ENCODE data around the gene GPX6.
"Not testable (repeated sequence)": the region's sequence is repeated elsewhere in the genome, so short reads cannot be mapped to it uniquely, and the experiment has no call there.

Gene GPX6

DNA sequence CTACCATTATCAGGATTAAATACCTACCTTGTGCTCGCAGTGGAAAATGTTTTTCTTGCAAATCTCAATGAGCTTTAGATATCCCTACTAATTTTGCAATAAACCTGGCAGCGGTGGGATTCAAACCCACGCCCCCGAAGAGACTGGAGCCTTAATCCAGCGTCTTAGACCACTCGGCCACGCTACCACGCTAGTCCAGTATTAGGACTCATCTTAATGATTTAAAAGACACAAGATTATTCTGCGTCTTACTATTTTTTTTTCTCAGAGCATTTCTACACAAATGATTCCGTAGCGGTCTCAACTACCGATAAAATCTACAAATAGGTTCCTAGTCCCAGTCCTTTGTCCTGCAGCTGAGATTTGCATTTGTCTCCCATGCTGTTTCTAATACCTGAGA is 37.1 kb downstream of the GPX6 start:
- no peak for DNase-seq

DNA sequence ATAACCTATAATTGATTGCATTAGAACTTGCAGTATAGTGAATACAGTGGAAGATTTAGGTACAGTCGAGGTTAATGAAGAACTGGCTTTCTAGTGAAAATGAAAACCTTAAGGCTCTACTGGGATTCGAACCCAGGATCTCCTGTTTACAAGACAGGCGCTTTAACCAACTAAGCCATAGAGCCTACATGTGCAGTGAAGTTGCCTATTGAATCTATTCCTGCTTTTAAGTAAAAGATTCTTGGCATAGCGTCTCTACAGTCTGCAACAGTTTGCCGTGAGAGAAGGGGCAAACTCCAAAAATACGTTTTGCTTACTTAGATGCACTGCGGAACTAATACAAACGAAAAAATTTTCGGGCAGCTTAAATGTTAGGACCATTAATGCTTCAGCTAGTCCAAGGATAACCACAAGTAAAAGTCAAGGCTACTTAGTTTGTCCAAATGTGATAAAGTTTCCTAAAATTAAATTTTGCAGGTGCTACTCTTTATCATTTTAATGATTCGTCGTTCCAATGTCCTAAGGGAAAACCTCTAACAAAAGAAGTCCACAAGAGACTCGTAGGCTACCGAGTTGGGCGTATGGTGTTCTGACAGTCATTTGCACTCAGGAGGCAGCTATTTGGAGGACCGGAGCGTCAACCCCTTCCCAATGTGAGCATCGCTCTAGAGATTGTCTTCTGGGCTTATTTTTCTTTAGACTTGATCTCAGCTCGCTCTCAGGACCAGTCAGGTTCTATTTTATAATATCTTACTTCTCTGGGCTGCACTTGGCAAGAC is 41.0 kb downstream of the GPX6 start:
- peak; percentile 17 for DNase-seq

DNA sequence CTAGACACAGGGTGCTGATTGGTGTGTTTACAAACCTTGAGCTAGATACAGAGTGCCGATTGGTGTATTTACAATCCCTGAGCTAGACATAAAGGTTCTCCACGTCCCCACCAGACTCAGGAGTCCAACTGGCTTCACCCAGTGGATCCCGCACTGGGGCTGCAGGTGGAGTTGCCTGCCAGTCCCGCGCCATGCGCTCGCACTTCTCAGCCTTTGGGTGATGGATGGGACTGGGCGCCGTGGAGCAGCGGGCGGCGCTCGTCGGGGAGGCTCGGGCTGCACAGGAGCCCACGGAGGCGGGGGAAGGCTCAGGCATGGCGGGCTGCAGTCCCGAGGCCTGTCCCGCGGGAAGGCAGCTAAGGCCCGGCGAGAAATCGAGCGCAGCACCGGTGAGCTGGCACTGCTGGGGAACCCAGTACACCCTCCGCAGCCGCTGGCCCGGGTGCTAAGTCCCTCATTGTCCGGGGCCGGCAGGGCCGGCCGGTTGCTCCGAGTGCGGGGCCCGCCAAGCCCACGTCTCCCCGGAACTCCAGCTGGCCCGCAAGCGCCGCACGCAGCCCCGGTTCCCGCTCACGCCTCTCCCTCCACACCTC is 46.3 kb downstream of the GPX6 start:
- not testable (repeated sequence) for DNase-seq

DNA sequence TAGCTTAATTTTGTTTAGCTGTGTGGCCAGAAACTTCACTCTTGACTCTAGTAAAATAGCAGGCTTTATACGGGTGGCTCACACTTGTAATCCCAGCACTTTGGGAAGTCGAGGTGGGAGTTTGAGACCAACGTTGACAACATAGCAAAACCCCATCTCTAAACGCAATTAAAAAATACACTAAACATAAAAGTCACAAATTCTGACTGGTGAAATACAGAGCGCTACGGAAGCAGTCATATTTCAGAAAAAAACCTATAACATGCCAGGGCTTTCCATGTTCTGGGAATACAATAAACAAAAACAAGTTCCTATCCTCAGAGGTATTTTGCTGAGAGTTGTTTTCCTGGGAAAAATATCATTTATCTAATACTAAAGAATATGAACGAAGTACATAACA is 47.5 kb downstream of the GPX6 start:
- no peak for DNase-seq

DNA sequence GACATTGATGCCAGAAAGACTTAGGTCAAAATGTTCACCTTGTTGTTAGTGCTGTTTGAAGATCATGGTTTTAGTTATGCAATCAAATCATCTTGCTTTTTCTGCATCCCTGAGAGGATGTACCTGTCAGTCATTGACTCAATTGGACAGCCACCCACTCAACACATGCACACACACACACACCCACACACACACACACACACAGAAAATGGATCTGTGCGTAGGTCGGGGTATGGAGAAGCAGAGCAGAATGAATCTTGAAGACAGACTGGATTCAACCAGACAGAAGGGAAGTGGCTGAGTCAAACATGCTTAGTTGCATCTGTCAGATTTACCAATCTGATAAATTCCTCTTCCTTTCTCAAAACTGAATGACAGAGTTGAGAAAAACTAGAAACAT is 53.2 kb downstream of the GPX6 start:
- no peak for DNase-seq

DNA sequence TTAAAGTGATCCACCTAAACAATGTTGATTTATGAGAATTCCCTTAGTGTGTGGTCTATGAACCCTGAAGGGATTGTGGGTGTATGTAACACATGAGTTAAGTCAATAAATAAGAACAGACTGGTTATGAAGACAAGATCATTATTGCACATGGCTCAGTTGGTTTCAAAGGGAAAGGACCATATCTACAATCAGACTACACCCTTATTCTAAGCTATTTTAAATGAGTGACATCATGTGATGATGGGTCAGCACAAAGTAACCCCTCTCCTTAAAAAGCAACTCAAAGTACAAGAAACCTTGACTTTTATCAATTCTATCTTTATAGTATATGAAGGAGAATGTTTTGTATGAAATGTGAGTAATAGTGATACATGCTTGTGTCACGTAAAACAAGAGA is 57.0 kb downstream of the GPX6 start:
- no peak for DNase-seq
